Amniotic stem cell (primary cell): ENCODE data around the gene GRK1.

ENCODE experiments used
- DNase-seq: peaks from one replicate; lab custom pipeline; 2025; lab: John Stamatoyannopoulos, UW

GRK1 gene

GRCh38 chr13:113632706-113633484, 34.1 kb upstream of the GRK1 start:
- DNase-seq = no peak

GRCh38 chr13:113633485-113633873, 33.5 kb upstream of the GRK1 start:
- no peak for DNase-seq

GRCh38 chr13:113634279-113635047, 32.6 kb upstream of the GRK1 start:
- DNase-seq = no peak

- DNase-seq = no peak
Measured at GRCh38 chr13:113635048-113635420, 32.0 kb upstream of the GRK1 start.

- no peak for DNase-seq
Measured at GRCh38 chr13:113635709-113636108, 31.3 kb upstream of the GRK1 start.

GRCh38 chr13:113636266-113636963, 30.6 kb upstream of the GRK1 start:
- DNase-seq = no peak

GRCh38 chr13:113637262-113638160, 29.5 kb upstream of the GRK1 start:
- no peak for DNase-seq

- no peak for DNase-seq
Measured at GRCh38 chr13:113638173-113638746, 28.8 kb upstream of the GRK1 start.

GRCh38 chr13:113638806-113639205, 28.2 kb upstream of the GRK1 start:
- DNase-seq = no peak

GRCh38 chr13:113639616-113640262, 27.3 kb upstream of the GRK1 start:
- no peak for DNase-seq

- no peak for DNase-seq
Measured at GRCh38 chr13:113641426-113641825, 25.6 kb upstream of the GRK1 start.

- no peak for DNase-seq
Measured at GRCh38 chr13:113642563-113642962, 24.5 kb upstream of the GRK1 start.

- DNase-seq = no peak
Measured at GRCh38 chr13:113643593-113643992, 23.4 kb upstream of the GRK1 start.

GRCh38 chr13:113644800-113645199, 22.2 kb upstream of the GRK1 start:
- no peak for DNase-seq

GRCh38 chr13:113645329-113645728, 21.7 kb upstream of the GRK1 start:
- no peak for DNase-seq

- no peak for DNase-seq
Measured at GRCh38 chr13:113646376-113646775, 20.6 kb upstream of the GRK1 start.

- no peak for DNase-seq
Measured at GRCh38 chr13:113646921-113647340, 20.1 kb upstream of the GRK1 start.

- no peak for DNase-seq
Measured at GRCh38 chr13:113647351-113648215, 19.4 kb upstream of the GRK1 start.

GRCh38 chr13:113648216-113648610, 18.8 kb upstream of the GRK1 start:
- DNase-seq = no peak

GRCh38 chr13:113649212-113649611, 17.8 kb upstream of the GRK1 start:
- DNase-seq = no peak
